Vagina (tissue), 2 donors: ENCODE data around the gene ZBTB12. TPM values are rescaled to one million over a fixed set of nuclear protein-coding genes. Genes with fewer than 3 reads are reported as not detected.
"Not testable (repeated sequence)": the region's sequence is repeated elsewhere in the genome, so short reads cannot be mapped to it uniquely, and the experiment has no call there.

Experiments used
- DNase-seq, 2 donors: peaks; one replicate each; pipeline ENCODE4 v3.0.0-alpha.2; 2017; ENCODE audit errors: extremely low spot score in 2 of 2
- H3K27ac ChIP-seq: fragments of 200-600 bp; sonication (generic); one replicate; pipeline ENCODE4 v1.5.1; 2019
- H3K27me3 ChIP-seq: fragments of 200-600 bp; sonication (generic); one replicate; pipeline ENCODE4 v1.5.1; 2019
- H3K36me3 ChIP-seq, 2 donors: fragments of 200-600 bp; sonication (generic); one replicate each; pipeline ENCODE4 v1.5.1; 2017 to 2019
- H3K4me1 ChIP-seq: fragments of 200-600 bp; sonication (generic); one replicate; pipeline ENCODE4 v1.5.1; 2019
- H3K4me3 ChIP-seq, 2 donors: fragments of 200-600 bp; sonication (generic); 1 replicate in 1 of 2; 2 replicates in 1 of 2; pipeline ENCODE4 v1.5.1; 2016 to 2019
- H3K9me3 ChIP-seq: fragments of 200-600 bp; sonication (generic); one replicate; pipeline ENCODE4 v1.5.1; 2019
- CTCF ChIP-seq, 3 experiments: fragments of 450-650 bp in 2 of 3; fragments of 200-600 bp in 1 of 3; sonication (generic) in 1 of 3; IDR thresholded peaks; one replicate each; pipeline ENCODE4 v1.5.1; 2017 to 2019; ENCODE audit warnings: antibody characterized with exemption in 3 of 3, mild to moderate bottlenecking in 2 of 3, moderate library complexity in 2 of 3
- POLR2A ChIP-seq, 2 donors: fragments of 450-650 bp; IDR thresholded peaks; one replicate each; pipeline ENCODE4 v1.6.1; 2017; ENCODE audit warnings: antibody characterized with exemption in 2 of 2, mild to moderate bottlenecking in 2 of 2, moderate library complexity in 2 of 2
- POLR2AphosphoS5 ChIP-seq, 2 donors: sonication (generic); formaldehyde crosslinking; IDR thresholded peaks; one replicate each; pipeline ENCODE4 v1.9.0; 2017; ENCODE audit warnings: antibody characterized with exemption in 2 of 2, mild to moderate bottlenecking in 2 of 2, low read depth in 1 of 2; ENCODE audit not compliant: insufficient read depth in 1 of 2
- intact Hi-C: fragments of 100-400 bp; cut with DNase I; formaldehyde crosslinking; loops from one replicate; pipeline ENCODE4 v1.15.1; 2023
- total RNA-seq: library from RNA; depleted of rRNA; stranded (reverse); fragments of >200 nt; gene quantifications from one replicate; pipeline ENCODE4 v1.2.3, GENCODE V29; 2016

The ZBTB12 gene
- total RNA-seq, 1 donor from 2014 or later, result 1.7 TPM

- no peak overlapping the region for H3K4me3 ChIP-seq
- intact Hi-C loops, result no loop called here
- no peak for DNase-seq
- no peaks in the 10 kb centered on the region for H3K36me3 ChIP-seq
- TF ChIP-seq POLR2AphosphoS5 (IDR thresholded peaks at IDR 0.05; ENCODE audit: insufficient read depth in 1 of 2, low read depth in 1 of 2), result no peak
- no peak for TF ChIP-seq POLR2A (IDR thresholded peaks at IDR 0.05)
- no peak for TF ChIP-seq CTCF (IDR thresholded peaks at IDR 0.05)
- H3K27ac ChIP-seq, result no peak overlapping the region
- peaks cover 5% of the 10 kb centered on the region for H3K4me1 ChIP-seq
- H3K27me3 ChIP-seq, result no peaks in the 10 kb centered on the region
- no peaks in the 10 kb centered on the region for H3K9me3 ChIP-seq
Measured at GRCh38 chr6:31908791-31909190, 6.9 kb upstream of the ZBTB12 start.

GRCh38 chr6:31908255-31908654 lies 6.4 kb upstream of the ZBTB12 start:
- H3K4me3 ChIP-seq, intact Hi-C loops, H3K4me1 ChIP-seq, DNase-seq, H3K27me3 ChIP-seq, H3K36me3 ChIP-seq, H3K9me3 ChIP-seq: not testable (repeated sequence)
- H3K27ac ChIP-seq, result peak overlapping the region; percentile 11

- Histone ChIP-seq H3K27me3 (no peaks in the 10 kb centered on the region), H3K4me1 (peaks cover 13% of the 10 kb centered on the region), H3K36me3 (no peaks in the 10 kb centered on the region), H3K27ac (peak overlapping the region; percentile 11), H3K4me3 (no peak overlapping the region), H3K9me3 (no peaks in the 10 kb centered on the region)
- intact Hi-C loops, result no loop called here
- TF ChIP-seq POLR2A (IDR thresholded peaks at IDR 0.05) (no peak), CTCF (IDR thresholded peaks at IDR 0.05) (no peak), POLR2AphosphoS5 (IDR thresholded peaks at IDR 0.05; ENCODE audit: insufficient read depth in 1 of 2, low read depth in 1 of 2) (no peak)
- DNase-seq, result no peak
Measured at GRCh38 chr6:31907158-31907813, 5.4 kb upstream of the ZBTB12 start.

- H3K27ac ChIP-seq, intact Hi-C loops, H3K4me3 ChIP-seq, DNase-seq, H3K9me3 ChIP-seq, H3K36me3 ChIP-seq, H3K27me3 ChIP-seq: not testable (repeated sequence)
- peaks cover 13% of the 10 kb centered on the region for H3K4me1 ChIP-seq
Measured at GRCh38 chr6:31906727-31907126, 4.8 kb upstream of the ZBTB12 start.

- TF ChIP-seq POLR2A (IDR thresholded peaks at IDR 0.05) (no peak), POLR2AphosphoS5 (IDR thresholded peaks at IDR 0.05; ENCODE audit: insufficient read depth in 1 of 2, low read depth in 1 of 2) (no peak), CTCF (IDR thresholded peaks at IDR 0.05) (no peak)
- no peaks in the 10 kb centered on the region for H3K27me3 ChIP-seq
- no peak overlapping the region for H3K4me3 ChIP-seq
- intact Hi-C loops, result no loop called here
- H3K4me1 ChIP-seq, result peaks cover 13% of the 10 kb centered on the region
- DNase-seq, result no peak
- no peaks in the 10 kb centered on the region for H3K9me3 ChIP-seq
- H3K27ac ChIP-seq, result no peak overlapping the region
- no peaks in the 10 kb centered on the region for H3K36me3 ChIP-seq
Measured at GRCh38 chr6:31906122-31906521, 4.2 kb upstream of the ZBTB12 start.

- Histone ChIP-seq H3K27me3 (no peaks in the 10 kb centered on the region), H3K4me3 (no peak overlapping the region), H3K27ac (no peak overlapping the region), H3K9me3 (no peaks in the 10 kb centered on the region), H3K4me1 (peaks cover 20% of the 10 kb centered on the region), H3K36me3 (no peaks in the 10 kb centered on the region)
- no peak for TF ChIP-seq POLR2A (IDR thresholded peaks at IDR 0.05)
- no peak for TF ChIP-seq POLR2AphosphoS5 (IDR thresholded peaks at IDR 0.05; ENCODE audit: insufficient read depth in 1 of 2, low read depth in 1 of 2)
- no peak for TF ChIP-seq CTCF (IDR thresholded peaks at IDR 0.05)
- no peak for DNase-seq
- intact Hi-C loops, result no loop called here
Measured at GRCh38 chr6:31905041-31905440, 3.2 kb upstream of the ZBTB12 start.
